GM18907 (cell line): Measurements from ENCODE around the gene A4GALT.
A peak's percentile ranks its signal among the peaks of the same experiment; 100 is the strongest.

Experiments used
- ATAC-seq: cut with Tn5 transposase; IDR thresholded peaks from one replicate; pipeline ENCODE4 v1.9.1; 2021; ENCODE audit warnings: mild to moderate bottlenecking, moderate library complexity; ENCODE audit not compliant: unreplicated experiment

A4GALT gene

GRCh38 chr22:42653999-42654398, 66.7 kb downstream of the A4GALT start:
- ATAC-seq, result no peak

GRCh38 chr22:42651134-42651533, 69.5 kb downstream of the A4GALT start:
- ATAC-seq, result no peak

GRCh38 chr22:42649246-42650099, 71.2 kb downstream of the A4GALT start, which contains the start of gene CYB5R3:
TSS of gene CYB5R3 (minus strand) at chr22:42649392. CDS start at chr22:42649315, 77 bp downstream.
- peak; percentile 66 for ATAC-seq

GRCh38 chr22:42648368-42649245, 72.1 kb downstream of the A4GALT start:
- peak; percentile 42 for ATAC-seq

- ATAC-seq, result no peak
Observed at GRCh38 chr22:42648017-42648367, 72.7 kb downstream of the A4GALT start.

- no peak for ATAC-seq
Observed at GRCh38 chr22:42646569-42647525, 73.8 kb downstream of the A4GALT start.

GRCh38 chr22:42645938-42646568, 74.6 kb downstream of the A4GALT start:
- no peak for ATAC-seq

- no peak for ATAC-seq
Observed at GRCh38 chr22:42645341-42645937, 75.2 kb downstream of the A4GALT start.

- no peak for ATAC-seq
Observed at GRCh38 chr22:42644422-42645340, 76.0 kb downstream of the A4GALT start.

- ATAC-seq, result no peak
Observed at GRCh38 chr22:42643634-42644421, 76.8 kb downstream of the A4GALT start.

GRCh38 chr22:42642806-42643633, 77.7 kb downstream of the A4GALT start:
- ATAC-seq, result no peak
